Effector memory CD8-positive, alpha-beta T cell (primary cell): ENCODE results near the gene POLL.

Experiments used
- ATAC-seq: fragments of 150-1000 bp; cut with Tn5 transposase; replicated peaks from 2 replicates; pipeline ENCODE4 v1.10.0; 2021; ENCODE audit warnings: mild to moderate bottlenecking, moderate library complexity
- DNase-seq, 3 experiments: peaks; one replicate each; pipeline ENCODE4 v3.0.0; 2021
- H3K27ac Mint-ChIP-seq, 2 donors: one replicate each; pipeline ENCODE4 v1.8.0; 2022; ENCODE audit warnings: mild to moderate bottlenecking in 2 of 2, mixed read lengths in 2 of 2, moderate library complexity in 2 of 2
- H3K27me3 Mint-ChIP-seq, 2 donors: one replicate each; pipeline ENCODE4 v1.8.0; 2022; ENCODE audit warnings: mixed read lengths in 2 of 2
- H3K36me3 Mint-ChIP-seq: one replicate; pipeline ENCODE4 v1.8.0; 2022; ENCODE audit warnings: mild to moderate bottlenecking, moderate library complexity, mixed read lengths; ENCODE audit not compliant: insufficient read depth
- H3K4me1 Mint-ChIP-seq, 2 donors: one replicate each; pipeline ENCODE4 v1.8.0; 2022; ENCODE audit warnings: low read depth in 2 of 2, mixed read lengths in 2 of 2
- H3K4me3 Mint-ChIP-seq, 2 donors: one replicate each; pipeline ENCODE4 v1.8.0; 2022; ENCODE audit warnings: mild to moderate bottlenecking in 2 of 2, mixed read lengths in 2 of 2, moderate library complexity in 2 of 2
- H3K9me3 Mint-ChIP-seq, 2 donors: one replicate each; pipeline ENCODE4 v1.8.0; 2022; ENCODE audit warnings: mixed read lengths in 2 of 2

POLL gene

GRCh38 chr10:101566333-101567164 lies 21.5 kb downstream of the POLL start:
- Mint-ChIP-seq H3K36me3 (no peaks in the 10 kb centered on the region), H3K4me3 (no peak overlapping the region), H3K27me3 (peaks cover 61 to 83% of the 10 kb centered on the region in 2 donors), H3K4me1 (peaks cover 9 to 17% of the 10 kb centered on the region in 2 donors), H3K27ac (no peak overlapping the region), H3K9me3 (no peaks in the 10 kb centered on the region)
- ATAC-seq, result no peak
- no peak for DNase-seq

GRCh38 chr10:101565936-101566332 lies 22.1 kb downstream of the POLL start:
- peaks cover 9 to 17% of the 10 kb centered on the region in 2 donors for H3K4me1 Mint-ChIP-seq
- no peaks in the 10 kb centered on the region for H3K36me3 Mint-ChIP-seq
- ATAC-seq (no peak), DNase-seq (no peak)
- no peak overlapping the region for H3K27ac Mint-ChIP-seq
- peaks cover 61 to 83% of the 10 kb centered on the region in 2 donors for H3K27me3 Mint-ChIP-seq
- no peaks in the 10 kb centered on the region for H3K9me3 Mint-ChIP-seq
- H3K4me3 Mint-ChIP-seq, result no peak overlapping the region

- Mint-ChIP-seq H3K27me3 (peaks cover 61 to 83% of the 10 kb centered on the region in 2 donors), H3K36me3 (peaks cover 2% of the 10 kb centered on the region), H3K4me3 (no peak overlapping the region), H3K4me1 (peaks cover 6 to 14% of the 10 kb centered on the region in 2 donors), H3K9me3 (no peaks in the 10 kb centered on the region), H3K27ac (no peak overlapping the region)
- DNase-seq, result no peak
- ATAC-seq, result no peak
Measured at GRCh38 chr10:101565370-101565900, 22.6 kb downstream of the POLL start.

GRCh38 chr10:101564490-101564991 lies 23.5 kb downstream of the POLL start:
- Mint-ChIP-seq H3K27ac (no peak overlapping the region), H3K9me3 (no peaks in the 10 kb centered on the region), H3K4me3 (no peak overlapping the region), H3K36me3 (peaks cover 5% of the 10 kb centered on the region), H3K27me3 (peaks cover 55 to 77% of the 10 kb centered on the region in 2 donors), H3K4me1 (peaks cover 5 to 8% of the 10 kb centered on the region in 2 donors)
- ATAC-seq (no peak), DNase-seq (no peak)

GRCh38 chr10:101563497-101564040 lies 24.5 kb downstream of the POLL start:
- Mint-ChIP-seq H3K4me3 (no peak overlapping the region), H3K4me1 (peaks cover 10% of the 10 kb centered on the region in 2 donors), H3K9me3 (no peaks in the 10 kb centered on the region), H3K27ac (no peak overlapping the region), H3K36me3 (peaks cover 7% of the 10 kb centered on the region), H3K27me3 (peaks cover 48 to 67% of the 10 kb centered on the region in 2 donors)
- ATAC-seq (no peak), DNase-seq (no peak)

- DNase-seq (no peak), ATAC-seq (no peak)
- H3K9me3 Mint-ChIP-seq, result no peaks in the 10 kb centered on the region
- peaks cover 7% of the 10 kb centered on the region for H3K36me3 Mint-ChIP-seq
- H3K27me3 Mint-ChIP-seq, result peaks cover 42 to 62% of the 10 kb centered on the region in 2 donors
- H3K4me1 Mint-ChIP-seq, result peaks cover 14 to 16% of the 10 kb centered on the region in 2 donors
- no peak overlapping the region for H3K4me3 Mint-ChIP-seq
- no peak overlapping the region for H3K27ac Mint-ChIP-seq
Measured at GRCh38 chr10:101563007-101563406, 25.1 kb downstream of the POLL start.

- no peaks in the 10 kb centered on the region for H3K9me3 Mint-ChIP-seq
Measured at GRCh38 chr10:101562231-101562630, 25.8 kb downstream of the POLL start.

GRCh38 chr10:101561068-101561915 lies 26.8 kb downstream of the POLL start:
- H3K9me3 Mint-ChIP-seq, result no peaks in the 10 kb centered on the region
- peak overlapping the region in 1 of 2 donors; percentile 65 for H3K27ac Mint-ChIP-seq
- H3K27me3 Mint-ChIP-seq, result peaks cover 26 to 45% of the 10 kb centered on the region in 2 donors
- ATAC-seq (no peak), DNase-seq (no peak)
- H3K4me3 Mint-ChIP-seq, result no peak overlapping the region
- peaks cover 10% of the 10 kb centered on the region for H3K36me3 Mint-ChIP-seq
- peaks cover 15 to 17% of the 10 kb centered on the region in 2 donors for H3K4me1 Mint-ChIP-seq

More at GRCh38 chr10:101562231-101562630, 25.8 kb downstream of the POLL start:
- Mint-ChIP-seq H3K4me1 (peaks cover 20% of the 10 kb centered on the region in 2 donors), H3K4me3 (no peak overlapping the region), H3K36me3 (peaks cover 10% of the 10 kb centered on the region), H3K27ac (peak overlapping the region in 1 of 2 donors; percentile 46), H3K27me3 (peaks cover 34 to 54% of the 10 kb centered on the region in 2 donors)
- DNase-seq (no peak), ATAC-seq (no peak)

GRCh38 chr10:101560298-101561067 lies 27.6 kb downstream of the POLL start:
- no peak for DNase-seq
- no peak for ATAC-seq
- Mint-ChIP-seq H3K4me3 (no peak overlapping the region), H3K27me3 (peaks cover 19 to 37% of the 10 kb centered on the region in 2 donors), H3K27ac (peak overlapping the region; percentile 24 to 65), H3K9me3 (no peaks in the 10 kb centered on the region), H3K36me3 (peaks cover 10% of the 10 kb centered on the region), H3K4me1 (peaks cover 15% of the 10 kb centered on the region in 2 donors)

GRCh38 chr10:101559596-101560297 lies 28.3 kb downstream of the POLL start:
- peaks cover 15% of the 10 kb centered on the region in 2 donors for H3K4me1 Mint-ChIP-seq
- peak overlapping the region in 1 of 2 donors; percentile 24 for H3K27ac Mint-ChIP-seq
- H3K9me3 Mint-ChIP-seq, result no peaks in the 10 kb centered on the region

GRCh38 chr10:101558671-101559595 lies 29.1 kb downstream of the POLL start:
- peak overlapping the region; percentile 45 to 89 for H3K27ac Mint-ChIP-seq

More at GRCh38 chr10:101559596-101560297, 28.3 kb downstream of the POLL start:
- peaks cover 10% of the 10 kb centered on the region for H3K36me3 Mint-ChIP-seq
- H3K27me3 Mint-ChIP-seq, result peaks cover 12 to 29% of the 10 kb centered on the region in 2 donors
- H3K4me3 Mint-ChIP-seq, result no peak overlapping the region
- DNase-seq (no peak), ATAC-seq (no peak)

More at GRCh38 chr10:101558671-101559595, 29.1 kb downstream of the POLL start:
- DNase-seq, result no peak
- peaks cover 7 to 21% of the 10 kb centered on the region in 2 donors for H3K27me3 Mint-ChIP-seq
- H3K4me1 Mint-ChIP-seq, result peaks cover 15% of the 10 kb centered on the region in 2 donors
- peaks cover 10% of the 10 kb centered on the region for H3K36me3 Mint-ChIP-seq
- no peak for ATAC-seq
- no peaks in the 10 kb centered on the region for H3K9me3 Mint-ChIP-seq
- H3K4me3 Mint-ChIP-seq, result no peak overlapping the region
